Spleen (tissue), 7 donors: Measurements from ENCODE around the gene COL23A1.

Source experiments
- CTCF ChIP-seq, 11 experiments: fragments of 200-600 bp in 7 of 11; fragments of 450-650 bp in 4 of 11; sonication (generic) in 4 of 11; IDR thresholded peaks in 8 of 11; conservative IDR thresholded peaks in 3 of 11; 1 replicate in 7 of 11; 2 replicates in 4 of 11; pipeline versions ENCODE4 v1.4.0 to v1.8.0; 2016 to 2021; ENCODE audit warnings: antibody characterized with exemption in 11 of 11, inconsistent platforms in 4 of 11, mild to moderate bottlenecking in 1 of 11
- POLR2AphosphoS5 ChIP-seq, 3 donors: sonication (generic); formaldehyde crosslinking; IDR thresholded peaks; one replicate each; pipeline ENCODE4 v1.5.1; 2017; ENCODE audit warnings: antibody characterized with exemption in 3 of 3
- donor health status: DM: no; HTN: no; CAD: no; lungs with moderate emphysema.
- donor health status: DM: no; HTN: no; CAD: no.
- donor health status: DM: no; HTN: no; CAD: no.

- no peak for TF ChIP-seq CTCF (IDR thresholded peaks at IDR 0.05 in 8 of 11, conservative IDR thresholded peaks at IDR 0.05 in 3 of 11)
- no peak for TF ChIP-seq POLR2AphosphoS5 (IDR thresholded peaks at IDR 0.05)
Measured at GRCh38 chr5:178396796-178397720, 193.1 kb downstream of the COL23A1 start.
